Natural killer cell (primary cell): Measurements from ENCODE around the gene MTMR3. TPM values are rescaled to one million over a fixed set of nuclear protein-coding genes. Genes with fewer than 3 reads are reported as not detected.

ENCODE experiments used
- ATAC-seq, 3 donors: fragments of 150-1000 bp in 2 of 3; fragments of 200-7000 bp in 1 of 3; cut with Tn5 transposase; 1 replicate in 1 of 3; 2 replicates in 2 of 3; pipeline ENCODE4 v1.10.0; 2021; ENCODE audit warnings: mild to moderate bottlenecking in 2 of 3, moderate library complexity in 2 of 3
- DNase-seq, 2 donors: peaks; one replicate each; pipeline versions ENCODE4 v3.0.0 to v3.0.0-alpha.2; 2013 to 2021; ENCODE audit warnings: mixed read lengths in 1 of 2
- H3K27ac ChIP-seq: one replicate; pipeline ENCODE4 v1.5.1; 2013; ENCODE audit warnings: mild to moderate bottlenecking, low read length
- H3K27me3 ChIP-seq: one replicate; pipeline ENCODE4 v1.6.1; 2013; ENCODE audit warnings: low read length; ENCODE audit not compliant: control insufficient read depth, insufficient read depth
- H3K36me3 ChIP-seq: one replicate; pipeline ENCODE4 v1.6.1; 2013; ENCODE audit warnings: low read length; ENCODE audit not compliant: control insufficient read depth, insufficient read depth
- H3K4me1 ChIP-seq: one replicate; pipeline ENCODE4 v1.6.1; 2013; ENCODE audit warnings: low read length; ENCODE audit not compliant: control insufficient read depth, insufficient read depth
- H3K4me3 ChIP-seq: one replicate; pipeline ENCODE4 v1.5.1; 2013; ENCODE audit warnings: low read length
- H3K9me3 ChIP-seq: one replicate; pipeline ENCODE4 v1.6.1; 2013; ENCODE audit warnings: low read length; ENCODE audit not compliant: control insufficient read depth, insufficient read depth
- H3K27ac Mint-ChIP-seq, 2 donors: one replicate each; pipeline ENCODE4 v1.8.0; 2022; ENCODE audit warnings: mild to moderate bottlenecking in 2 of 2, mixed read lengths in 2 of 2, moderate library complexity in 1 of 2
- H3K27me3 Mint-ChIP-seq, 2 donors: one replicate each; pipeline ENCODE4 v1.8.0; 2022; ENCODE audit warnings: low read depth in 2 of 2, mixed read lengths in 2 of 2
- H3K36me3 Mint-ChIP-seq: one replicate; pipeline ENCODE4 v1.8.0; 2022; ENCODE audit warnings: mixed read lengths
- H3K4me1 Mint-ChIP-seq, 2 donors: one replicate each; pipeline ENCODE4 v1.8.0; 2022; ENCODE audit warnings: mixed read lengths in 2 of 2
- H3K4me3 Mint-ChIP-seq: one replicate; pipeline ENCODE4 v1.8.0; 2022; ENCODE audit warnings: mild to moderate bottlenecking, moderate library complexity, mixed read lengths
- H3K9me3 Mint-ChIP-seq, 2 donors: one replicate each; pipeline ENCODE4 v1.8.0; 2022; ENCODE audit warnings: mixed read lengths in 2 of 2
- CTCF ChIP-seq: fragments of 200-600 bp; IDR thresholded peaks from one replicate; pipeline ENCODE4 v1.8.0; 2022; ENCODE audit warnings: antibody characterized with exemption
- WGBS: methylation state at CpG from one replicate; pipeline ENCODE4 v1.1.7; 2013; ENCODE audit warnings: missing lambda C conversion rate; ENCODE audit not compliant: insufficient coverage; 5-methylcytosine and 5-hydroxymethylcytosine counted together
- intact Hi-C: fragments of 100-400 bp; cut with micrococcal nuclease; formaldehyde crosslinking; loops from one replicate; pipeline ENCODE4 v1.14.2; 2022
- total RNA-seq, 4 donors: library from RNA; stranded (reverse); fragments of 120-200 nt in 1 of 4; gene quantifications; one replicate each; pipeline versions ENCODE4 v1.2.3 to v1.2.4, GENCODE V29; 2013 to 2022

Gene MTMR3
- total RNA-seq, 3 donors from 2014 or later (not counting 1 experiment from before 2014, with no cell fraction given), result 62.1 to 83.4 (median 75.6) TPM

DNA sequence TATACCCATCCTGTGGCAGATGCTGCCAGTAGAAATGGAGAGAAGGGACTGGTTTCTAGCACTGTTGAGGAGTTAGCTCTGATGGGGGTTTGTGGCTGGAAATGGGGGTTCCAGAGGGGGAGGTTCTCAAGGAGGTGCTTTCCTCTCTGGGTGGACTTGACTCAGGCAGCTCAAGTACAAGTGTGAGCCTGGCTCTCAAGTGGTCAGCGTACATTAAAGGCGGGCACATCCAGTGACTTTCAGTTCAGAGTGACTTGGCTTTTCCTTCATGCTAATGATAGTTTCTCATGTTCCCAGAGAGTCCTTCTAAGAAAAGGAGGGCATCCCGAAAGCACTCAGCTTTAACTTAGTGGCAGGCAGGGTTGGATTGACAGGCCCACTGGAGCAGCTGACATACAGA is 138.4 kb downstream of the MTMR3 start:
- Histone ChIP-seq H3K27me3 (no peaks in the 10 kb centered on the region), H3K36me3 (peaks cover 88% of the 10 kb centered on the region), H3K9me3 (no peaks in the 10 kb centered on the region), H3K4me3 (no peak overlapping the region), H3K4me1 (no peaks in the 10 kb centered on the region), H3K27ac (no peak overlapping the region)
- ATAC-seq (no peak), DNase-seq (no peak)
- no peaks in the 10 kb centered on the region for H3K27me3 Mint-ChIP-seq
- no peak overlapping the region for H3K27ac Mint-ChIP-seq
- no peaks in the 10 kb centered on the region for H3K9me3 Mint-ChIP-seq
- WGBS, result 100% methylated on average over 3 of the region's 3 CpGs
- H3K4me3 Mint-ChIP-seq, result no peak overlapping the region
- intact Hi-C loops, result no loop called here
- no peaks in the 10 kb centered on the region for H3K4me1 Mint-ChIP-seq
- peaks cover 3% of the 10 kb centered on the region for H3K36me3 Mint-ChIP-seq
- TF ChIP-seq CTCF, result no peak

GRCh38 chr22:30021881-30022619 is 139.1 kb downstream of the MTMR3 start:
- no peak for TF ChIP-seq CTCF
- H3K27ac Mint-ChIP-seq, result no peak overlapping the region

DNA sequence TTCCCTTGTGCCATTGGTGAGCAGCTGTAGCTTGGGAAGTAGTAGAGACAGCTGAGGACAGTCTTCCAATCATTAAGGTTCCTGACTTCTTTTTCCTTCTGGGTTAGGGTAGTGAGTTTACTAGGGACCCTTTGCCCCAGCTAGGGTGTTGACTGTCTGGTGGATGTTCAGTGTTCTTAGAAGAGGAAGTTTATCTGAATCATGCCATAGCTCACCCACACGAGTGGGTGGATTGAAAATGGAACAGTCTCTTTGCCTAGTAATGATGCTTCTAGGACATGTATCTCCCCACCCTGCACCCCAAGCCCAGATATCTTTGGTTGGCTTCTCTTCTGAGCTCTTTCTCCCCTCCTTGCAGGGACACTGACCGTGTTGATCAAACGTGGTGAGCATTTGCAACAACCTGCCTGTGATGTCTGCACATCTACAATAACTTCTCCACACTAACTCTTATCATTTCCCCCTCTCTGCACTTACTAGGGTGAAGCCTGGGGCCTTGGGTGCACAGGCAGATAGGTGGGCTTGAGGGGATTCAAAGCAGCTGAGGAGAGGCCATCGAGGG is 140.2 kb downstream of the MTMR3 start:
- intact Hi-C loops, result no loop called here
- Histone ChIP-seq H3K27ac (no peak overlapping the region), H3K4me3 (no peak overlapping the region), H3K4me1 (no peaks in the 10 kb centered on the region), H3K27me3 (no peaks in the 10 kb centered on the region), H3K36me3 (peaks cover 87% of the 10 kb centered on the region), H3K9me3 (no peaks in the 10 kb centered on the region)
- no peak for TF ChIP-seq CTCF
- no peaks in the 10 kb centered on the region for H3K36me3 Mint-ChIP-seq
- no peak overlapping the region for H3K4me3 Mint-ChIP-seq
- DNase-seq (no peak), ATAC-seq (no peak)
- H3K27ac Mint-ChIP-seq, result no peak overlapping the region
- 95% methylated on average over 3 of the region's 4 CpGs for WGBS
- H3K9me3 Mint-ChIP-seq, result no peaks in the 10 kb centered on the region
- no peaks in the 10 kb centered on the region for H3K27me3 Mint-ChIP-seq
- H3K4me1 Mint-ChIP-seq, result no peaks in the 10 kb centered on the region

More at GRCh38 chr22:30021881-30022619, 139.1 kb downstream of the MTMR3 start:
- H3K4me3 ChIP-seq, result no peak overlapping the region
- intact Hi-C loops, result no loop called here
- no peaks in the 10 kb centered on the region for H3K27me3 ChIP-seq
- no peak overlapping the region for H3K27ac ChIP-seq
- no peaks in the 10 kb centered on the region for H3K9me3 Mint-ChIP-seq
- no peaks in the 10 kb centered on the region for H3K4me1 ChIP-seq
- H3K27me3 Mint-ChIP-seq, result no peaks in the 10 kb centered on the region
- ATAC-seq (no peak), DNase-seq (no peak)
- H3K9me3 ChIP-seq, result no peaks in the 10 kb centered on the region
- no peaks in the 10 kb centered on the region for H3K4me1 Mint-ChIP-seq
- peaks cover 88% of the 10 kb centered on the region for H3K36me3 ChIP-seq
- no peaks in the 10 kb centered on the region for H3K36me3 Mint-ChIP-seq
- WGBS, result 95% methylated on average over 8 of the region's 8 CpGs
- no peak overlapping the region for H3K4me3 Mint-ChIP-seq

- H3K36me3 ChIP-seq, result peaks cover 85% of the 10 kb centered on the region
- intact Hi-C loops, result no loop called here
- H3K9me3 ChIP-seq, result no peaks in the 10 kb centered on the region
- no peak overlapping the region for H3K27ac ChIP-seq
- Mint-ChIP-seq H3K4me3 (no peak overlapping the region), H3K9me3 (no peaks in the 10 kb centered on the region), H3K27me3 (no peaks in the 10 kb centered on the region), H3K36me3 (no peaks in the 10 kb centered on the region), H3K27ac (no peak overlapping the region), H3K4me1 (no peaks in the 10 kb centered on the region)
- no peak for TF ChIP-seq CTCF
- WGBS, result 100% methylated on average over 3 of the region's 5 CpGs
- DNase-seq, result no peak
- no peaks in the 10 kb centered on the region for H3K27me3 ChIP-seq
- no peak overlapping the region for H3K4me3 ChIP-seq
- no peaks in the 10 kb centered on the region for H3K4me1 ChIP-seq
- ATAC-seq, result no peak
Observed at GRCh38 chr22:30024231-30024630, 141.3 kb downstream of the MTMR3 start.
